ENCODE results near the gene NAA10.

GRCh38 chrX:153954558-153955227 is 19.9 kb upstream of the NAA10 start:
- TF ChIP-seq POLR2AphosphoS5 (IDR thresholded peaks at IDR 0.05; ENCODE audit: low read depth, low read length) (no peak), REST (IDR thresholded peaks at IDR 0.05; ENCODE audit: insufficient read depth in 1 of 2, low read depth in 2 of 2, low read length in 2 of 2) (no peak), TAF1 (IDR thresholded peaks at IDR 0.05; ENCODE audit: borderline replicate concordance, insufficient read depth, low read length) (no peak)

Data from PFSK-1 (cell line).